Measurements from ENCODE around the gene EPN3. TPM values are rescaled to one million over a fixed set of nuclear protein-coding genes. Genes with fewer than 3 reads are reported as not detected.
A peak's percentile ranks its signal among the peaks of the same experiment; 100 is the strongest.

Gene EPN3
- total and polyA plus RNA-seq, 11 donors = 8.9 to 29.5 (median 12.6) TPM

- ATAC-seq (peak in 3 of 4 donors; percentile 11 to 41 (median 20)), DNase-seq (peak in 2 of 5 donors; percentile 64 to 79)
- 41 to 69% (median 48%) methylated on average over 4 to 5 of the region's 5 CpGs for WGBS, 4 donors
- H3K4me1 ChIP-seq = peaks cover 12 to 40% (median 28%) of the 10 kb centered on the region in 12 donors
- TF ChIP-seq POLR2A (IDR thresholded peaks at IDR 0.05) (no peak), CTCF (IDR thresholded peaks at IDR 0.05) (no peak)
- no peaks in the 10 kb centered on the region for H3K9me3 ChIP-seq
- peaks cover 17 to 44% (median 31%) of the 10 kb centered on the region in 9 donors for H3K27me3 ChIP-seq
- peaks cover 0 to 24% (median 8%) of the 10 kb centered on the region in 9 donors for H3K36me3 ChIP-seq
- no peak overlapping the region for H3K4me3 ChIP-seq
- intact Hi-C loops (cut with DNase I) = loop anchor here in 2 of 10 donors (5.0 kb wide), 2 partner anchors 50 to 125 kb away; no protein-coding TSS in a partner anchor
- no peak overlapping the region for H3K27ac ChIP-seq
Observed at GRCh38 chr17:50556803-50557202, 24.3 kb downstream of the EPN3 start.

- 83 to 100% (median 89%) methylated on average over 2 to 4 of the region's 4 CpGs for WGBS, 4 donors
- intact Hi-C loops (cut with DNase I) = loop anchor here in 2 of 10 donors (5.0 kb wide), 2 partner anchors 50 to 125 kb away; no protein-coding TSS in a partner anchor
- H3K4me1 ChIP-seq = peaks cover 12 to 41% (median 28%) of the 10 kb centered on the region in 12 donors
- ATAC-seq (no peak), DNase-seq (no peak)
- H3K27ac ChIP-seq = no peak overlapping the region
- TF ChIP-seq CTCF (IDR thresholded peaks at IDR 0.05) (no peak), POLR2A (IDR thresholded peaks at IDR 0.05) (no peak)
- peaks cover 0 to 22% (median 7%) of the 10 kb centered on the region in 9 donors for H3K36me3 ChIP-seq
- peaks cover 21 to 52% (median 38%) of the 10 kb centered on the region in 9 donors for H3K27me3 ChIP-seq
- no peaks in the 10 kb centered on the region for H3K9me3 ChIP-seq
- no peak overlapping the region for H3K4me3 ChIP-seq
Observed at GRCh38 chr17:50557630-50558029, 25.1 kb downstream of the EPN3 start.

GRCh38 chr17:50558091-50558490, 25.6 kb downstream of the EPN3 start:
- peaks cover 26 to 57% (median 43%) of the 10 kb centered on the region in 9 donors for H3K27me3 ChIP-seq
- H3K4me3 ChIP-seq = no peak overlapping the region
- peaks cover 12 to 41% (median 28%) of the 10 kb centered on the region in 12 donors for H3K4me1 ChIP-seq
- 65 to 81% (median 75%) methylated on average over 2 to 4 of the region's 4 CpGs for WGBS, 4 donors
- H3K27ac ChIP-seq = no peak overlapping the region
- no peaks in the 10 kb centered on the region for H3K9me3 ChIP-seq
- H3K36me3 ChIP-seq = peaks cover 0 to 17% (median 7%) of the 10 kb centered on the region in 9 donors
- DNase-seq (no peak), ATAC-seq (no peak)
- TF ChIP-seq POLR2A (IDR thresholded peaks at IDR 0.05) (no peak), CTCF (IDR thresholded peaks at IDR 0.05) (no peak)
- intact Hi-C loops (cut with DNase I) = loop anchor here in 2 of 10 donors (5.0 kb wide), 2 partner anchors 49 to 124 kb away; no protein-coding TSS in a partner anchor

- DNase-seq (no peak), ATAC-seq (no peak)
- H3K27ac ChIP-seq = no peak overlapping the region
- H3K4me1 ChIP-seq = peaks cover 12 to 41% (median 28%) of the 10 kb centered on the region in 12 donors
- H3K36me3 ChIP-seq = peaks cover 0 to 16% (median 7%) of the 10 kb centered on the region in 9 donors
- 21 to 37% (median 30%) methylated on average over 17 to 18 of the region's 18 CpGs for WGBS, 4 donors
- TF ChIP-seq CTCF (IDR thresholded peaks at IDR 0.05) (no peak), POLR2A (IDR thresholded peaks at IDR 0.05) (no peak)
- H3K27me3 ChIP-seq = peaks cover 27 to 62% (median 47%) of the 10 kb centered on the region in 9 donors
- intact Hi-C loops (cut with DNase I) = loop anchor here in 2 of 10 donors (5.0 kb wide), 2 partner anchors 49 to 124 kb away; no protein-coding TSS in a partner anchor
- H3K4me3 ChIP-seq = peak overlapping the region in 5 of 12 donors; percentile 54 to 65 (median 60)
- H3K9me3 ChIP-seq = no peaks in the 10 kb centered on the region
Observed at GRCh38 chr17:50558581-50558940, 26.0 kb downstream of the EPN3 start.

All from heart left ventricle (tissue), 16 donors.